Measurements from ENCODE around the gene CLCNKA.
A peak's percentile ranks its signal among the peaks of the same experiment; 100 is the strongest.

Gene CLCNKA

GRCh38 chr1:16076031-16076864, 54.4 kb downstream of the CLCNKA start:
- DNase-seq (ENCODE audit: extremely low read depth in 1 of 2, low read depth in 1 of 2), result no peak

GRCh38 chr1:16076865-16077238, 55.0 kb downstream of the CLCNKA start:
- no peak for DNase-seq (ENCODE audit: extremely low read depth in 1 of 2, low read depth in 1 of 2)

- no peak for DNase-seq (ENCODE audit: extremely low read depth in 1 of 2, low read depth in 1 of 2)
These were observed 55.8 kb downstream of the CLCNKA start for GRCh38 chr1:16077406-16078245.

GRCh38 chr1:16078925-16079656, 57.3 kb downstream of the CLCNKA start:
- peak; percentile 36 to 56 for DNase-seq (ENCODE audit: extremely low read depth in 1 of 2, low read depth in 1 of 2)

GRCh38 chr1:16080422-16081150, 58.8 kb downstream of the CLCNKA start:
- no peak for DNase-seq (ENCODE audit: extremely low read depth in 1 of 2, low read depth in 1 of 2)

- DNase-seq (ENCODE audit: extremely low read depth in 1 of 2, low read depth in 1 of 2), result no peak
These were observed 59.8 kb downstream of the CLCNKA start for GRCh38 chr1:16081636-16082035.

GRCh38 chr1:16082283-16083038, 60.6 kb downstream of the CLCNKA start:
- DNase-seq (ENCODE audit: extremely low read depth in 1 of 2, low read depth in 1 of 2), result peak in 1 of 2 donors; percentile 43

- no peak for DNase-seq (ENCODE audit: extremely low read depth in 1 of 2, low read depth in 1 of 2)
These were observed 61.6 kb downstream of the CLCNKA start for GRCh38 chr1:16083486-16083885.

Measured in stimulated activated CD8-positive, alpha-beta memory T cell treated with anti-CD3 and anti-CD28 coated beads, Interleukin-7, amount 100 ng/mL, for 48 hours (primary cell).